Neutrophil (primary cell): ENCODE results near the gene TRIM66.

ENCODE experiments used
- H3K27ac ChIP-seq: fragments of 200-600 bp; sonication (generic); 2 replicates; pipeline ENCODE4 v1.5.1; 2016; ENCODE audit warnings: mild to moderate bottlenecking, moderate library complexity
- H3K27me3 ChIP-seq: fragments of 200-600 bp; sonication (generic); 2 replicates; pipeline ENCODE4 v1.6.0; 2016; ENCODE audit warnings: mild to moderate bottlenecking
- H3K36me3 ChIP-seq: fragments of 200-600 bp; sonication (generic); 2 replicates; pipeline ENCODE4 v1.5.1; 2017
- H3K4me1 ChIP-seq, 2 experiments: fragments of 200-600 bp in 1 of 2; sonication (generic) in 1 of 2; 1 replicate in 1 of 2; 2 replicates in 1 of 2; pipeline versions ENCODE4 v1.5.1 to v1.6.1; 2013 to 2016; ENCODE audit warnings: low read depth in 1 of 2, low read length in 1 of 2, mild to moderate bottlenecking in 1 of 2, moderate library complexity in 1 of 2; ENCODE audit not compliant: control insufficient read depth in 1 of 2, insufficient read depth in 1 of 2
- H3K4me3 ChIP-seq, 2 experiments: fragments of 200-600 bp in 1 of 2; sonication (generic) in 1 of 2; 1 replicate in 1 of 2; 2 replicates in 1 of 2; pipeline ENCODE4 v1.5.1; 2013 to 2016; ENCODE audit warnings: low read depth in 1 of 2, low read length in 1 of 2, mild to moderate bottlenecking in 1 of 2, moderate library complexity in 1 of 2
- H3K9me3 ChIP-seq: fragments of 200-600 bp; sonication (generic); 2 replicates; pipeline ENCODE4 v1.5.1; 2016
- CTCF ChIP-seq: fragments of 200-600 bp; sonication (generic); IDR thresholded peaks from 2 replicates; pipeline ENCODE4 v1.5.1; 2016; ENCODE audit warnings: antibody characterized with exemption

Gene TRIM66

GRCh38 chr11:8689726-8690255, 7.3 kb upstream of the TRIM66 start:
- no peaks in the 10 kb centered on the region for H3K27me3 ChIP-seq
- H3K9me3 ChIP-seq: no peaks in the 10 kb centered on the region
- TF ChIP-seq CTCF: no peak
- no peak overlapping the region for H3K4me3 ChIP-seq
- H3K27ac ChIP-seq: no peak overlapping the region
- peaks cover 15 to 17% of the 10 kb centered on the region in 2 experiments for H3K4me1 ChIP-seq
- peaks cover 22% of the 10 kb centered on the region for H3K36me3 ChIP-seq

GRCh38 chr11:8688414-8689362, 6.2 kb upstream of the TRIM66 start:
- H3K36me3 ChIP-seq: peaks cover 33% of the 10 kb centered on the region
- H3K27me3 ChIP-seq: no peaks in the 10 kb centered on the region
- TF ChIP-seq CTCF: no peak
- H3K4me1 ChIP-seq: peaks cover 22 to 24% of the 10 kb centered on the region in 2 experiments
- H3K27ac ChIP-seq: peak overlapping the region; percentile 89
- peak overlapping the region; percentile 70 to 83 for H3K4me3 ChIP-seq
- no peaks in the 10 kb centered on the region for H3K9me3 ChIP-seq

GRCh38 chr11:8686325-8686724, 3.9 kb upstream of the TRIM66 start:
- H3K36me3 ChIP-seq: peaks cover 33% of the 10 kb centered on the region
- no peak for TF ChIP-seq CTCF
- no peaks in the 10 kb centered on the region for H3K9me3 ChIP-seq
- H3K4me3 ChIP-seq: no peak overlapping the region
- no peak overlapping the region for H3K27ac ChIP-seq
- H3K4me1 ChIP-seq: peaks cover 38 to 40% of the 10 kb centered on the region in 2 experiments
- H3K27me3 ChIP-seq: no peaks in the 10 kb centered on the region

GRCh38 chr11:8685820-8686219, 3.4 kb upstream of the TRIM66 start:
- Histone ChIP-seq H3K27ac (no peak overlapping the region), H3K27me3 (no peaks in the 10 kb centered on the region), H3K4me3 (no peak overlapping the region), H3K36me3 (peaks cover 33% of the 10 kb centered on the region), H3K9me3 (no peaks in the 10 kb centered on the region), H3K4me1 (peaks cover 38 to 40% of the 10 kb centered on the region in 2 experiments)
- no peak for TF ChIP-seq CTCF

GRCh38 chr11:8685306-8685705, 2.8 kb upstream of the TRIM66 start:
- Histone ChIP-seq H3K27ac (no peak overlapping the region), H3K4me1 (peaks cover 38 to 40% of the 10 kb centered on the region in 2 experiments)

More at GRCh38 chr11:8685306-8685705, 2.8 kb upstream of the TRIM66 start:
- no peak for TF ChIP-seq CTCF
- Histone ChIP-seq H3K36me3 (peaks cover 33% of the 10 kb centered on the region), H3K4me3 (no peak overlapping the region), H3K27me3 (no peaks in the 10 kb centered on the region), H3K9me3 (no peaks in the 10 kb centered on the region)
